HepG2 (cell line): ENCODE data around the gene ACSL3. TPM values are rescaled to one million over a fixed set of nuclear protein-coding genes. Genes with fewer than 3 reads are reported as not detected.
A peak's percentile ranks its signal among the peaks of the same experiment; 100 is the strongest.

ENCODE experiments used
- ATAC-seq: fragments of 200-7000 bp; cut with Tn5 transposase; 3 replicates; pipeline ENCODE4 v1.9.1; 2020; ENCODE audit warnings: mild to moderate bottlenecking, moderate library complexity
- BruUV-seq: library from RNA; stranded (reverse); fragments of 400-500 nt; replicated peaks from 2 replicates; lab custom pipeline; 2021; lab: Mats Ljungman, UMichigan
- CTCF ChIA-PET: fragments of 300-600 bp; formaldehyde crosslinking; extraction: SDS; loops from one replicate; lab custom pipeline; 2021; ENCODE audit warnings: low total read pairs, inconsistent platforms, low intra/inter-chr PET ratio; lab: Yijun Ruan, JAX
- POLR2A ChIA-PET: fragments of 350-600 bp; sonication (Branson Sonifier 250); formaldehyde crosslinking; loops from one replicate; lab custom pipeline; 2020; ENCODE audit warnings: antibody characterized with exemption, inconsistent platforms; lab: Yijun Ruan, JAX
- DNase-seq: peaks from one replicate; pipeline ENCODE4 v3.0.0-alpha.2; 2015; ENCODE audit warnings: low spot score
- FAIRE-seq: peaks from 3 replicates; lab custom pipeline; 2011; peaks lifted over from hg19 to GRCh38; lab: Jason Lieb, UNC
- H2AFZ ChIP-seq: one replicate; pipeline ENCODE4 v1.6.1; 2011; ENCODE audit warnings: low read length, inconsistent platforms
- H3K27ac ChIP-seq: fragments of 300-600 bp; 3 replicates; pipeline ENCODE4 v1.8.0; 2011; ENCODE audit warnings: mixed run types, mild to moderate bottlenecking, mixed read lengths, low read length, inconsistent platforms; ENCODE audit not compliant: insufficient read depth; ENCODE audit errors: extremely low read length
- H3K27me3 ChIP-seq, 2 experiments: fragments of 200-600 bp in 1 of 2; 2 replicates in 1 of 2; 3 replicates in 1 of 2; pipeline versions ENCODE4 v1.6.0 to v1.8.0; 2011; ENCODE audit warnings: low read length in 2 of 2, mild to moderate bottlenecking in 2 of 2, moderate library complexity in 2 of 2, inconsistent platforms in 1 of 2; ENCODE audit not compliant: insufficient read depth in 2 of 2, control insufficient read depth in 1 of 2
- H3K36me3 ChIP-seq, 2 experiments: fragments of 200-600 bp in 1 of 2; replicated peaks in 1 of 2; 2 replicates in 1 of 2; 3 replicates in 1 of 2; pipeline versions ENCODE4 v1.5.1 to v1.8.0; 2011; ENCODE audit warnings: low read length in 2 of 2, inconsistent platforms in 1 of 2; ENCODE audit not compliant: insufficient read depth in 2 of 2, control insufficient read depth in 1 of 2
- H3K4me1 ChIP-seq: 2 replicates; pipeline ENCODE4 v1.5.1; 2012; ENCODE audit warnings: low read length, inconsistent platforms; ENCODE audit not compliant: insufficient read depth
- H3K4me2 ChIP-seq: 2 replicates; pipeline ENCODE4 v1.6.0; 2011; ENCODE audit warnings: low read depth, low read length, inconsistent platforms
- H3K4me3 ChIP-seq, 3 experiments: fragments of 200-600 bp in 1 of 3; sonication (generic), shearing (Covaris generic) in 1 of 3; replicated peaks in 1 of 3; 2 replicates each; pipeline ENCODE4 v1.5.1; 2011 to 2016; ENCODE audit warnings: low read length in 3 of 3, inconsistent platforms in 2 of 3, low read depth in 2 of 3, mild to moderate bottlenecking in 2 of 3, control low read depth in 1 of 3, mixed read lengths in 1 of 3; ENCODE audit not compliant: insufficient read depth in 1 of 3
- H3K79me2 ChIP-seq: one replicate; pipeline ENCODE4 v1.6.1; 2011; ENCODE audit warnings: low read length, inconsistent platforms; ENCODE audit not compliant: insufficient read depth
- H3K9ac ChIP-seq: 2 replicates; pipeline ENCODE4 v1.6.0; 2011; ENCODE audit warnings: mild to moderate bottlenecking, low read depth, low read length, inconsistent platforms; ENCODE audit not compliant: insufficient read depth
- H3K9me3 ChIP-seq: 2 replicates; pipeline ENCODE4 v1.5.1; 2012; ENCODE audit warnings: mild to moderate bottlenecking, low read length
- H4K20me1 ChIP-seq: 2 replicates; pipeline ENCODE4 v1.6.0; 2011; ENCODE audit warnings: inconsistent platforms, mild to moderate bottlenecking, low read length, moderate library complexity; ENCODE audit not compliant: insufficient read depth
- ARNT ChIP-seq: fragments of 450-650 bp; IDR thresholded peaks from 2 replicates; pipeline ENCODE4 v1.6.1; 2017
- ATAD3A ChIP-seq: sonication (generic); formaldehyde crosslinking; IDR thresholded peaks from 2 replicates; pipeline ENCODE4 v1.4.0; 2020; ENCODE audit warnings: missing genetic modification reagents
- FOXK1 ChIP-seq: sonication (generic); formaldehyde crosslinking; IDR thresholded peaks from 2 replicates; pipeline ENCODE4 v1.4.0; 2020; ENCODE audit warnings: low read depth, missing genetic modification reagents, borderline replicate concordance
- KAT2B ChIP-seq: fragments of 150-350 bp; IDR thresholded peaks from 2 replicates; pipeline ENCODE4 v1.6.1; 2014; ENCODE audit warnings: low read depth, low read length, borderline replicate concordance
- POLR2AphosphoS2 ChIP-seq: IDR thresholded peaks from 2 replicates; pipeline ENCODE4 v1.6.1; 2011; ENCODE audit warnings: low read depth, low read length, improper control_type of control experiment
- ZFP36L2 ChIP-seq: sonication (generic); formaldehyde crosslinking; IDR thresholded peaks from 2 replicates; pipeline ENCODE4 v1.4.0; 2020; ENCODE audit warnings: missing genetic modification reagents
- ZNF12 ChIP-seq: sonication (generic); formaldehyde crosslinking; IDR thresholded peaks from 2 replicates; pipeline ENCODE4 v1.5.0; 2020; ENCODE audit warnings: missing genetic modification reagents
- ZNF205 ChIP-seq: IDR thresholded peaks from 2 replicates; pipeline ENCODE4 v1.6.1; 2018; ENCODE audit warnings: missing biosample characterization, missing genetic modification reagents
- ZNF331 ChIP-seq: sonication (generic); formaldehyde crosslinking; IDR thresholded peaks from 2 replicates; pipeline ENCODE4 v1.4.0; 2020; ENCODE audit warnings: missing genetic modification reagents
- ZNF704 ChIP-seq: sonication (generic); formaldehyde crosslinking; IDR thresholded peaks from 2 replicates; pipeline ENCODE4 v1.8.1; 2023; ENCODE audit warnings: mild to moderate bottlenecking, inconsistent platforms, moderate library complexity, missing genetic modification reagents, borderline replicate concordance
- ZNF788 ChIP-seq: sonication (generic); formaldehyde crosslinking; IDR thresholded peaks from 2 replicates; pipeline ENCODE4 v1.5.0; 2020; ENCODE audit warnings: mild to moderate bottlenecking, missing genetic modification reagents, borderline replicate concordance
- ZNF891 ChIP-seq: sonication (generic); formaldehyde crosslinking; IDR thresholded peaks from 2 replicates; pipeline ENCODE4 v1.5.0; 2020; ENCODE audit warnings: mild to moderate bottlenecking, missing genetic modification reagents
- WGBS: methylation state at CpG from one replicate; pipeline ENCODE4 v1.1.6; 2017; ENCODE audit warnings: low lambda C conversion rate; 5-methylcytosine and 5-hydroxymethylcytosine counted together
- in situ Hi-C: cut with HindIII; loops from 2 replicates; pipeline ENCODE4 v1.10.0; 2017; ENCODE audit warnings: low pct_unique_long_range_greater_than_20kb; ENCODE audit not compliant: extremely low pct_ligation_motif_present
- intact Hi-C: fragments of 100-400 bp; cut with micrococcal nuclease; formaldehyde crosslinking; loops from one replicate; pipeline ENCODE4 v1.10.0; 2022; ENCODE audit not compliant: unreplicated experiment
- polyA plus RNA-seq, 8 experiments: library from polyadenylated mRNA; depleted of rRNA in 3 of 8; stranded (reverse) in 7 of 8; unstranded in 1 of 8; fragments of >200 nt; fragmentation: Illumina TruSeq in 4 of 8; extraction: Trizol in 4 of 8; gene quantifications; 2 replicates each; pipeline versions ENCODE4 v1.2.1 to v1.2.3, GENCODE V29; 2011 to 2016; ENCODE audit warnings: low read depth in 4 of 8, missing spikeins in 1 of 8, mixed read lengths in 1 of 8; ENCODE audit not compliant: insufficient read depth in 1 of 8
- total RNA-seq, 5 experiments: library from RNA; depleted of rRNA; stranded (reverse); fragments of >200 nt; fragmentation: Illumina TruSeq; extraction: Trizol; gene quantifications; 2 replicates each; pipeline ENCODE4 v1.2.3, GENCODE V29; 2016; ENCODE audit warnings: low read depth in 1 of 5
- TF ChIP-seq, protein P1 (sequence below): sonication (generic); formaldehyde crosslinking; IDR thresholded peaks from 2 replicates; pipeline ENCODE4 v1.8.0; 2022; ENCODE audit warnings: mild to moderate bottlenecking, missing genetic modification reagents

ACSL3 gene
- total and polyA plus RNA-seq, 2 of the 13 experiments (the other 11 are each of a cell fraction or from before 2014, with no cell fraction given): 305 to 365 TPM

GRCh38 chr2:222912776-222913175 lies 51.9 kb downstream of the ACSL3 start:
- no TSS peak for BruUV-seq
- ATAC-seq (no peak), DNase-seq (no peak), FAIRE-seq (no peak)
- H3K27ac ChIP-seq: no peak overlapping the region
- peaks cover 73% of the 10 kb centered on the region for H3K4me1 ChIP-seq
- no peaks in the 10 kb centered on the region for H3K9me3 ChIP-seq
- H3K4me3 ChIP-seq: no peak overlapping the region
- no peaks in the 10 kb centered on the region for H3K27me3 ChIP-seq
- in situ Hi-C loops (no loop called here), intact Hi-C loops (no loop called here)
- H3K4me2 ChIP-seq: no peak overlapping the region
- H2AFZ ChIP-seq: no peak overlapping the region
- H3K36me3 ChIP-seq: peaks cover 18 to 91% of the 10 kb centered on the region in 2 experiments
- no peak overlapping the region for H3K9ac ChIP-seq
- H4K20me1 ChIP-seq: peaks cover 94% of the 10 kb centered on the region
- ChIA-PET POLR2A (no interaction called here), CTCF (no interaction called here)
- WGBS: 94% methylated on average over 3 of the region's 3 CpGs
- H3K79me2 ChIP-seq: peaks cover 96% of the 10 kb centered on the region
- TF ChIP-seq ZNF704 (CRISPR knock-in tag) (no peak), ATAD3A (CRISPR knock-in tag) (no peak), POLR2AphosphoS2 (0 out of 2 replicates have a peak, but pooled peaks have one; percentile 5)

DNA sequence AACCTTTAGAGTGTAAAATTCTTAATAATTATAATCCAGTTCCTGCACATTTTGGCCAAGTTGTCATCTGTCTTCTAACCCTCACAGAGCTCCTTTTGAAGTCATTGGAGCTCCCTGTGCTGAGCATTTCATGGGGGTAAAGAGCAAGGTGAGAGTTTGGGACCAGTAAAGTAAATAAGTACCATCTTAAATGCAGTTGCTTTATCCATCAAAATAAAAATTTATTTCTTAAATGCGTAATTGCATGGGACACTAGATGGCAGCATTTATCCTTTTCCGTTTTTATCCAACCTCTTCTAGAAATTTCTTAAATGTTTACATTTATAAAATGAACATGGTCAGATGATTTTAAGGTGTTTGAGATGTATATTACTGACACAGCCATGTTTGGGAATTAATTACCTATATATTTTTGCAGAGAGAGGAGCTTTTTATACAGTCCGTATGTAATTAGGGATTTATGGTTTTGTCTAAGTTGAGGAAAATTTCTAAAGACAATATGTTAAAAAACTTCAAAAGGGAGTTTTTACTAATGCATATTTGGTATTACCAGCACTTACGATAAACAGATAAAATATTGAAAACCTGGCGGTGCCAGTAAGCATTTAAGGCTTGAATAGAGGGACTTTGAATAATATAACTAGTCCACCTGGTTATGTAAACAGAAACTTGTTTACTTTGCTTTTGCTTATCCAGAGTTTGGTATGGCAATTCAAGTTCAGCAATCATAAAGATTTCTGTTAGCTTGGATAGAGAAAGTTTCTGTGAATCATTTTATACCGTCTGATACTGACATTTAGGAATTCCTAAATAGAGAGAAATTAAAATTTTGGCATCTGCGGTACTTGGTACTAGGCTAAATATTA lies 54.5 kb downstream of the ACSL3 start:
- ChIA-PET CTCF (interaction anchor here (2.6 to 4.2 kb wide), 2 partner anchors 24 to 225 kb away, joined by 10 to 32 read pairs; no protein-coding TSS in a partner anchor), POLR2A (no interaction called here)
- no TSS peak for BruUV-seq
- ATAC-seq: no peak
- no peak for DNase-seq
- H3K27ac ChIP-seq: no peak overlapping the region
- H3K9me3 ChIP-seq: no peaks in the 10 kb centered on the region
- FAIRE-seq: no peak
- no peak overlapping the region for H3K9ac ChIP-seq
- peaks cover 73% of the 10 kb centered on the region for H4K20me1 ChIP-seq
- H3K4me1 ChIP-seq: peaks cover 66% of the 10 kb centered on the region
- no peak overlapping the region for H3K4me3 ChIP-seq
- WGBS: 93% methylated on average over 7 of the region's 7 CpGs
- in situ Hi-C loops (no loop called here), intact Hi-C loops (loop anchor here (1.0 kb wide), 1 partner anchor 24 kb away; no protein-coding TSS in a partner anchor)
- H3K79me2 ChIP-seq: peaks cover 89% of the 10 kb centered on the region
- H3K4me2 ChIP-seq: no peak overlapping the region
- no peaks in the 10 kb centered on the region for H3K27me3 ChIP-seq
- peaks cover 15 to 91% of the 10 kb centered on the region in 2 experiments for H3K36me3 ChIP-seq
- H2AFZ ChIP-seq: no peak overlapping the region
- TF ChIP-seq ZNF12 (CRISPR knock-in tag) (no peak), ZFP36L2 (no peak), ZNF891 (CRISPR knock-in tag) (no peak), KAT2B (no peak), ARNT (no peak), ZNF788 (CRISPR knock-in tag) (no peak), ZNF205 (CRISPR knock-in tag) (no peak), FOXK1 (CRISPR knock-in tag) (no peak), ZNF331 (CRISPR knock-in tag) (no peak)
- TF ChIP-seq, protein P1, sequence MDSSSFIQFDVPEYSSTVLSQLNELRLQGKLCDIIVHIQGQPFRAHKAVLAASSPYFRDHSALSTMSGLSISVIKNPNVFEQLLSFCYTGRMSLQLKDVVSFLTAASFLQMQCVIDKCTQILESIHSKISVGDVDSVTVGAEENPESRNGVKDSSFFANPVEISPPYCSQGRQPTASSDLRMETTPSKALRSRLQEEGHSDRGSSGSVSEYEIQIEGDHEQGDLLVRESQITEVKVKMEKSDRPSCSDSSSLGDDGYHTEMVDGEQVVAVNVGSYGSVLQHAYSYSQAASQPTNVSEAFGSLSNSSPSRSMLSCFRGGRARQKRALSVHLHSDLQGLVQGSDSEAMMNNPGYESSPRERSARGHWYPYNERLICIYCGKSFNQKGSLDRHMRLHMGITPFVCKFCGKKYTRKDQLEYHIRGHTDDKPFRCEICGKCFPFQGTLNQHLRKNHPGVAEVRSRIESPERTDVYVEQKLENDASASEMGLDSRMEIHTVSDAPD (CRISPR knock-in tag): peak; percentile 24; the same call in 1 of the 2 replicates
